Endothelial cell of umbilical vein (primary cell): ENCODE measurements around the gene ATL1. TPM values are rescaled to one million over a fixed set of nuclear protein-coding genes. Genes with fewer than 3 reads are reported as not detected.

Experiments used
- BruUV-seq: library from RNA; stranded (reverse); fragments of 400-500 nt; replicated peaks from 2 replicates; lab custom pipeline; 2021; lab: Mats Ljungman, UMichigan
- CTCF ChIA-PET: fragments of 300-600, 350-600 bp; sonication (Branson Sonifier 250); formaldehyde crosslinking; loops from one replicate; lab custom pipeline; 2021; ENCODE audit warnings: antibody characterized with exemption, inconsistent platforms; lab: Charles Lee
- POLR2A ChIA-PET: fragments of 300-600, 350-600 bp; sonication (Branson Sonifier 250); formaldehyde crosslinking; loops from one replicate; lab custom pipeline; 2021; ENCODE audit warnings: antibody characterized with exemption, inconsistent platforms; lab: Charles Lee
- DNase-seq: peaks from one replicate; pipeline ENCODE4 v3.0.0-alpha.2; 2011; ENCODE audit warnings: low read depth, low spot score
- FAIRE-seq: peaks from 2 replicates; lab custom pipeline; 2011; peaks lifted over from hg19 to GRCh38; lab: Jason Lieb, UNC
- H2AFZ ChIP-seq: 2 replicates; pipeline ENCODE4 v1.6.0; 2012; ENCODE audit warnings: low read depth, low read length, control low read depth, inconsistent platforms
- H3K27ac ChIP-seq: 2 replicates; pipeline ENCODE4 v1.5.1; 2011; ENCODE audit warnings: low read depth, mild to moderate bottlenecking, control low read depth, low read length, moderate library complexity; ENCODE audit not compliant: insufficient read depth
- H3K27me3 ChIP-seq, 2 experiments: 2 replicates each; pipeline versions ENCODE4 v1.6.0 to v1.6.1; 2011; ENCODE audit warnings: low read length in 2 of 2, mixed read lengths in 1 of 2; ENCODE audit not compliant: control insufficient read depth in 2 of 2, insufficient read depth in 2 of 2
- H3K36me3 ChIP-seq, 2 experiments: 2 replicates in 1 of 2; 3 replicates in 1 of 2; pipeline ENCODE4 v1.5.1; 2011; ENCODE audit warnings: low read length in 2 of 2, mild to moderate bottlenecking in 1 of 2, moderate library complexity in 1 of 2; ENCODE audit not compliant: control insufficient read depth in 2 of 2, insufficient read depth in 2 of 2; ENCODE audit errors: extremely low read depth in 1 of 2
- H3K4me1 ChIP-seq: 3 replicates; pipeline ENCODE4 v1.5.1; 2011; ENCODE audit warnings: mild to moderate bottlenecking, low read length; ENCODE audit not compliant: control insufficient read depth, insufficient read depth; ENCODE audit errors: extremely low read depth
- H3K4me2 ChIP-seq: 2 replicates; pipeline ENCODE4 v1.6.1; 2011; ENCODE audit warnings: low read length, control low read depth, mixed read lengths; ENCODE audit not compliant: insufficient read depth
- H3K4me3 ChIP-seq, 3 experiments: fragments of 200-600 bp in 1 of 3; sonication (generic), shearing (Covaris generic) in 1 of 3; replicated peaks in 1 of 3; 2 replicates each; pipeline ENCODE4 v1.5.1; 2011 to 2016; ENCODE audit warnings: control low read depth in 3 of 3, low read length in 3 of 3, mild to moderate bottlenecking in 2 of 3, inconsistent platforms in 1 of 3, low read depth in 1 of 3, moderate library complexity in 1 of 3; ENCODE audit not compliant: insufficient read depth in 1 of 3
- H3K79me2 ChIP-seq: 2 replicates; pipeline ENCODE4 v1.6.0; 2012; ENCODE audit warnings: low read length, inconsistent platforms; ENCODE audit not compliant: control insufficient read depth, insufficient read depth
- H3K9ac ChIP-seq: replicated peaks from 2 replicates; pipeline ENCODE3; 2011; ENCODE audit warnings: low read length, control low read depth; ENCODE audit not compliant: insufficient read depth; ENCODE audit errors: extremely low read depth
- H3K9me1 ChIP-seq: replicated peaks from 3 replicates; pipeline ENCODE4 v1.6.0; 2011; ENCODE audit warnings: mild to moderate bottlenecking, low read length; ENCODE audit not compliant: control insufficient read depth, insufficient read depth; ENCODE audit errors: extremely low read depth
- H3K9me3 ChIP-seq: replicated peaks from 2 replicates; pipeline ENCODE4 v1.5.1; 2012; ENCODE audit warnings: low read length, inconsistent platforms; ENCODE audit not compliant: control insufficient read depth, insufficient read depth
- H4K20me1 ChIP-seq: replicated peaks from 2 replicates; pipeline ENCODE3; 2011; ENCODE audit warnings: mild to moderate bottlenecking, low read length; ENCODE audit not compliant: control insufficient read depth, insufficient read depth; ENCODE audit errors: extremely low read depth
- FOS ChIP-seq: IDR thresholded peaks from 2 replicates; pipeline ENCODE4 v1.6.1; 2011; ENCODE audit warnings: mild to moderate bottlenecking, low read length, moderate library complexity, borderline replicate concordance; ENCODE audit not compliant: insufficient read depth
- GATA2 ChIP-seq: IDR thresholded peaks from 2 replicates; pipeline ENCODE4 v1.7.0; 2011; ENCODE audit warnings: low read depth, mild to moderate bottlenecking, moderate library complexity, mixed read lengths, low read length; ENCODE audit not compliant: insufficient read length, insufficient read depth
- POLR2AphosphoS5 ChIP-seq: IDR thresholded peaks from 2 replicates; pipeline ENCODE4 v1.6.1; 2012; ENCODE audit warnings: low read depth, mild to moderate bottlenecking, control low read depth, low read length, moderate library complexity; ENCODE audit not compliant: insufficient read depth
- dilution Hi-C: fragments of 300-500 bp; cut with MboI; formaldehyde crosslinking; loops from one replicate; pipeline ENCODE4 v1.15.0; 2019; ENCODE audit warnings: low sequenced_read_pairs; ENCODE audit not compliant: extremely low pct_ligation_motif_present
- intact Hi-C: fragments of 100-400 bp; cut with micrococcal nuclease; formaldehyde crosslinking; loops from one replicate; pipeline ENCODE4 v1.10.0; 2022
- polyA plus RNA-seq, 4 experiments: library from polyadenylated mRNA; depleted of rRNA in 3 of 4; stranded (reverse) in 3 of 4; unstranded in 1 of 4; fragments of >200 nt; gene quantifications; 2 replicates each; pipeline versions ENCODE4 v1.2.1 to v1.2.3, GENCODE V29; 2011 to 2012; ENCODE audit warnings: missing spikeins in 1 of 4
- total RNA-seq: library from RNA; stranded (reverse); gene quantifications from 2 replicates; pipeline ENCODE4 v1.2.3, GENCODE V29; 2021
- TF ChIP-seq, protein P1 (sequence below): IDR thresholded peaks from 2 replicates; pipeline ENCODE4 v1.6.1; 2011; ENCODE audit not compliant: insufficient read depth, insufficient read length
- TF ChIP-seq, protein P2 (sequence below), 2 donors: IDR thresholded peaks; 1 replicate in 1 of 2; 2 replicates in 1 of 2; pipeline ENCODE4 v1.5.1; 2011; ENCODE audit warnings: low read length in 2 of 2, mild to moderate bottlenecking in 2 of 2, moderate library complexity in 2 of 2, control low read depth in 1 of 2, inconsistent platforms in 1 of 2, low read depth in 1 of 2; ENCODE audit not compliant: insufficient read depth in 1 of 2; ENCODE audit errors: extremely low read depth in 1 of 2

The ATL1 gene
- total and polyA plus RNA-seq, 2 donors (not counting 3 experiments of a cell fraction or from before 2014, with no cell fraction given), result 1.1 to 5.1 TPM

DNA sequence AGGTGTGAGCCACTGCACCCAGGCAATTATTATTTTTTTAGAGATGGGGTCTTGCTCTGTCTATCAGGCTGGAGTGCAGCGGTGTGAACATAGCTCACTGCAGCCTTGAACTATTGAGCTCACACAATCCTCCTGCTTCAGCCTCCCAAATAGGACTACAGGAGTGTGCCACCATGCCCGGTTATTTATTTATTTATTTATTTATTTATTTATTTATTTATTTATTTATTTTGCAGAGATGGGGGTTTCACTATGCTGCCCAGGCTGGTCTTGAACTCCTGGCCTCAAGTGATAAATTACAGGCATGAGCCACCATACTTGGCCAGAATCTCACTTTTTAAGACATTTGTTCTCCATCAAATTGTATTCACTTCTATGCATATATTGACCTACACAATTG lies 56.3 kb downstream of the ATL1 start:
- no peak for DNase-seq
- no peak for FAIRE-seq
- no peak overlapping the region for H3K9ac ChIP-seq
- TF ChIP-seq, protein P1, sequence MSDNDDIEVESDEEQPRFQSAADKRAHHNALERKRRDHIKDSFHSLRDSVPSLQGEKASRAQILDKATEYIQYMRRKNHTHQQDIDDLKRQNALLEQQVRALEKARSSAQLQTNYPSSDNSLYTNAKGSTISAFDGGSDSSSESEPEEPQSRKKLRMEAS, result no peak
- TF ChIP-seq POLR2AphosphoS5, result no peak
- TF ChIP-seq, protein P2, sequence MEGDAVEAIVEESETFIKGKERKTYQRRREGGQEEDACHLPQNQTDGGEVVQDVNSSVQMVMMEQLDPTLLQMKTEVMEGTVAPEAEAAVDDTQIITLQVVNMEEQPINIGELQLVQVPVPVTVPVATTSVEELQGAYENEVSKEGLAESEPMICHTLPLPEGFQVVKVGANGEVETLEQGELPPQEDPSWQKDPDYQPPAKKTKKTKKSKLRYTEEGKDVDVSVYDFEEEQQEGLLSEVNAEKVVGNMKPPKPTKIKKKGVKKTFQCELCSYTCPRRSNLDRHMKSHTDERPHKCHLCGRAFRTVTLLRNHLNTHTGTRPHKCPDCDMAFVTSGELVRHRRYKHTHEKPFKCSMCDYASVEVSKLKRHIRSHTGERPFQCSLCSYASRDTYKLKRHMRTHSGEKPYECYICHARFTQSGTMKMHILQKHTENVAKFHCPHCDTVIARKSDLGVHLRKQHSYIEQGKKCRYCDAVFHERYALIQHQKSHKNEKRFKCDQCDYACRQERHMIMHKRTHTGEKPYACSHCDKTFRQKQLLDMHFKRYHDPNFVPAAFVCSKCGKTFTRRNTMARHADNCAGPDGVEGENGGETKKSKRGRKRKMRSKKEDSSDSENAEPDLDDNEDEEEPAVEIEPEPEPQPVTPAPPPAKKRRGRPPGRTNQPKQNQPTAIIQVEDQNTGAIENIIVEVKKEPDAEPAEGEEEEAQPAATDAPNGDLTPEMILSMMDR (IDR thresholded peaks at IDR 0.05; ENCODE audit: extremely low read depth in 1 of 2, insufficient read depth in 1 of 2, low read depth in 1 of 2, low read length in 2 of 2), result no peak
- TF ChIP-seq GATA2, result no peak
- no peak for TF ChIP-seq FOS
- no peak overlapping the region for H3K27ac ChIP-seq
- ChIA-PET POLR2A (interaction anchor here (0.7 kb wide), 1 partner anchor 15 kb away, joined by 4 read pairs; no protein-coding TSS in a partner anchor), CTCF (interaction anchor here (0.9 to 3.6 kb wide), 12 partner anchors 8 to 244 kb away, joined by 3 to 19 read pairs (median 4); no protein-coding TSS in a partner anchor)
- no peaks in the 10 kb centered on the region for H3K9me1 ChIP-seq
- intact Hi-C loops (loop anchor here (5.0 kb wide), 1 partner anchor 51 kb away; the partner anchor contains the start of gene SAV1), dilution Hi-C loops (no loop called here)
- H3K4me2 ChIP-seq, result no peak overlapping the region
- peaks cover 5% of the 10 kb centered on the region for H3K4me1 ChIP-seq
- no peaks in the 10 kb centered on the region for H3K9me3 ChIP-seq
- no peak overlapping the region for H3K4me3 ChIP-seq
- H3K79me2 ChIP-seq, result no peaks in the 10 kb centered on the region
- no peaks in the 10 kb centered on the region for H4K20me1 ChIP-seq
- H3K36me3 ChIP-seq, result no peaks in the 10 kb centered on the region
- no peak overlapping the region for H2AFZ ChIP-seq
- no peaks in the 10 kb centered on the region for H3K27me3 ChIP-seq
- BruUV-seq, result no TSS peak
